K562 (cell line): ENCODE measurements around the gene CALHM1. TPM values are rescaled to one million over a fixed set of nuclear protein-coding genes. Genes with fewer than 3 reads are reported as not detected.

Experiments
- ATAC-seq: fragments of 200-7000 bp; cut with Tn5 transposase; 3 replicates; pipeline ENCODE4 v1.9.1; 2020; ENCODE audit warnings: moderate library complexity
- BruUV-seq: library from RNA; stranded (reverse); fragments of 400-500 nt; replicated peaks from 2 replicates; lab custom pipeline; 2021; lab: Mats Ljungman, UMichigan
- CTCF ChIA-PET: fragments of 300-600 bp; formaldehyde crosslinking; extraction: SDS; loops from one replicate; lab custom pipeline; 2021; ENCODE audit warnings: low intra/inter-chr PET ratio; lab: Yijun Ruan, JAX
- POLR2A ChIA-PET: fragments of 300-600, 350-650 bp; sonication (Branson Sonifier 250); formaldehyde crosslinking; extraction: SDS; loops from one replicate; lab custom pipeline; 2021; ENCODE audit warnings: antibody characterized with exemption, inconsistent platforms; lab: Yijun Ruan, JAX
- DNase-seq, 4 experiments: peaks; one replicate each; pipeline versions ENCODE4 v3.0.0 to v3.0.0-alpha.2; 2011 to 2018; ENCODE audit warnings: low spot score in 3 of 4, mixed read lengths in 3 of 4; ENCODE audit errors: extremely low read depth in 1 of 4
- FAIRE-seq: peaks from 2 replicates; lab custom pipeline; 2011; peaks lifted over from hg19 to GRCh38; lab: Jason Lieb, UNC
- H2AFZ ChIP-seq: 2 replicates; pipeline ENCODE4 v1.6.0; 2011; ENCODE audit warnings: low read depth, low read length, control low read depth, inconsistent platforms
- H3K27ac ChIP-seq: fragments of 200-600 bp; 3 replicates; pipeline ENCODE4 v1.8.0; 2011; ENCODE audit warnings: low read depth, mild to moderate bottlenecking, control low read depth, inconsistent platforms, low read length, moderate library complexity, mixed read lengths; ENCODE audit errors: extremely low read depth
- H3K27me3 ChIP-seq, 2 experiments: fragments of 300-600 bp in 1 of 2; 2 replicates in 1 of 2; 3 replicates in 1 of 2; pipeline versions ENCODE4 v1.6.0 to v1.8.0; 2011; ENCODE audit warnings: inconsistent platforms in 2 of 2, low read length in 2 of 2, mild to moderate bottlenecking in 1 of 2, mixed read lengths in 1 of 2, moderate library complexity in 1 of 2; ENCODE audit not compliant: control insufficient read depth in 2 of 2, insufficient read depth in 2 of 2
- H3K36me3 ChIP-seq: fragments of 300-600 bp; 3 replicates; pipeline ENCODE4 v1.8.0; 2011; ENCODE audit warnings: mild to moderate bottlenecking, low read length, inconsistent platforms; ENCODE audit not compliant: control insufficient read depth, insufficient read depth
- H3K4me1 ChIP-seq, 2 experiments: fragments of 200-600 bp in 1 of 2; replicated peaks in 1 of 2; 2 replicates in 1 of 2; 3 replicates in 1 of 2; pipeline versions ENCODE4 v1.5.1 to v1.8.0; 2011; ENCODE audit warnings: inconsistent platforms in 2 of 2, low read length in 2 of 2, mild to moderate bottlenecking in 1 of 2, mixed read lengths in 1 of 2, moderate library complexity in 1 of 2; ENCODE audit not compliant: control insufficient read depth in 2 of 2, insufficient read depth in 2 of 2
- H3K4me2 ChIP-seq: 2 replicates; pipeline ENCODE4 v1.6.1; 2011; ENCODE audit warnings: low read length, control low read depth, inconsistent platforms, mixed read lengths; ENCODE audit not compliant: insufficient read depth
- H3K4me3 ChIP-seq: fragments of 200-600 bp; sonication (generic), shearing (Covaris generic); 2 replicates; pipeline ENCODE4 v1.5.1; 2016; ENCODE audit warnings: control low read depth, inconsistent platforms
- H3K79me2 ChIP-seq: fragments of 200-600 bp; 3 replicates; pipeline ENCODE4 v1.8.0; 2011; ENCODE audit warnings: low read length, inconsistent platforms; ENCODE audit not compliant: control insufficient read depth, insufficient read depth
- H3K9ac ChIP-seq, 2 experiments: 2 replicates each; pipeline versions ENCODE4 v1.6.0 to v1.6.1; 2011; ENCODE audit warnings: low read depth in 2 of 2, low read length in 2 of 2, control low read depth in 1 of 2, inconsistent platforms in 1 of 2, mild to moderate bottlenecking in 1 of 2, mixed read lengths in 1 of 2; ENCODE audit not compliant: insufficient read depth in 1 of 2
- H3K9me1 ChIP-seq: one replicate; pipeline ENCODE4 v1.6.0; 2011; ENCODE audit warnings: inconsistent platforms, mild to moderate bottlenecking, low read length, moderate library complexity; ENCODE audit not compliant: control insufficient read depth, insufficient read depth
- H3K9me3 ChIP-seq: replicated peaks from 2 replicates; pipeline ENCODE4 v1.5.1; 2011; ENCODE audit warnings: low read depth, low read length, inconsistent platforms; ENCODE audit not compliant: control insufficient read depth, insufficient read depth
- H4K20me1 ChIP-seq: replicated peaks from 2 replicates; pipeline ENCODE4 v1.6.1; 2011; ENCODE audit warnings: low read length, inconsistent platforms, mixed read lengths; ENCODE audit not compliant: control insufficient read depth, insufficient read depth
- EHMT2 ChIP-seq: fragments of 450-650 bp; IDR thresholded peaks from 2 replicates; pipeline ENCODE4 v1.6.1; 2018; ENCODE audit warnings: antibody characterized with exemption
- GTF2A2 ChIP-seq: IDR thresholded peaks from 2 replicates; pipeline ENCODE4 v1.6.1; 2016; ENCODE audit warnings: mild to moderate bottlenecking, missing genetic modification characterization, missing compliant biosample characterization
- MCM7 ChIP-seq, 2 experiments: fragments of 450-650 bp; IDR thresholded peaks; 2 replicates each; pipeline ENCODE4 v1.6.1; 2016 to 2018
- NCOA4 ChIP-seq: fragments of 450-650 bp; IDR thresholded peaks from 2 replicates; pipeline ENCODE4 v1.6.1; 2018; ENCODE audit warnings: mild to moderate bottlenecking; ENCODE audit not compliant: partially characterized antibody
- RBBP5 ChIP-seq: fragments of 200-600 bp; sonication (generic); IDR thresholded peaks from 2 replicates; pipeline ENCODE4 v1.6.1; 2012; ENCODE audit warnings: borderline replicate concordance, mild to moderate bottlenecking, low read length, control low read depth, inconsistent platforms; ENCODE audit not compliant: insufficient read depth, poor library complexity, severe bottlenecking
- SPI1 ChIP-seq: IDR thresholded peaks from 2 replicates; pipeline ENCODE4 v1.6.1; 2011; ENCODE audit warnings: low read depth, low read length, control low read depth, borderline replicate concordance
- STAT5A ChIP-seq: IDR thresholded peaks from 2 replicates; pipeline ENCODE4 v1.6.1; 2012; ENCODE audit warnings: low read length, inconsistent platforms, borderline replicate concordance
- STAT5B ChIP-seq: fragments of 250-450 bp; sonication (Bioruptor Pico); IDR thresholded peaks from 2 replicates; pipeline ENCODE4 v1.8.0; 2021; ENCODE audit warnings: mild to moderate bottlenecking, inconsistent platforms
- TAF9B ChIP-seq: fragments of 450-650 bp; IDR thresholded peaks from 2 replicates; pipeline ENCODE4 v1.6.1; 2018; ENCODE audit warnings: mild to moderate bottlenecking; ENCODE audit not compliant: partially characterized antibody
- TGIF2 ChIP-seq: sonication (generic); formaldehyde crosslinking; IDR thresholded peaks from 2 replicates; pipeline ENCODE4 v1.8.1; 2022; ENCODE audit warnings: mild to moderate bottlenecking, missing genetic modification reagents, moderate library complexity
- XRCC5 ChIP-seq: fragments of 200-400 bp; formaldehyde crosslinking; IDR thresholded peaks from 2 replicates; pipeline ENCODE4 v1.6.1; 2017; ENCODE audit warnings: low read depth, mild to moderate bottlenecking, low read length
- ZNF316 ChIP-seq: fragments of 450-650 bp; IDR thresholded peaks from 2 replicates; pipeline ENCODE4 v1.6.1; 2016
- ZNF699 ChIP-seq: fragments of 250-450 bp; sonication (Bioruptor Pico); IDR thresholded peaks from 2 replicates; pipeline ENCODE4 v1.8.0; 2021; ENCODE audit warnings: mild to moderate bottlenecking, moderate library complexity; ENCODE audit not compliant: insufficient replicate concordance
- WGBS: fragments of 100-300 bp; shearing (Covaris generic); methylation state at CpG from one replicate; pipeline ENCODE4 v1.1.6; 2016; ENCODE audit warnings: low coverage, mixed read lengths; ENCODE audit not compliant: insufficient coverage; ENCODE audit errors: missing lambda C conversion rate; 5-methylcytosine and 5-hydroxymethylcytosine counted together
- in situ Hi-C: fragments of 300-500 bp; cut with MboI; formaldehyde crosslinking; loops from 4 replicates; pipeline ENCODE4 v1.15.0; 2018; ENCODE audit warnings: inconsistent platforms, mixed read lengths
- intact Hi-C: fragments of 100-400 bp; cut with micrococcal nuclease; formaldehyde crosslinking; loops from 2 replicates; pipeline ENCODE4 v1.14.2; 2022
- polyA plus RNA-seq, 8 experiments: library from polyadenylated mRNA; depleted of rRNA in 4 of 8; stranded (reverse) in 5 of 8; unstranded in 3 of 8; fragments of >200 nt; fragmentation: Nextera tagmentation in 2 of 8; fragmentation: Illumina TruSeq in 1 of 8; extraction: Ambion mirVana in 2 of 8; extraction: Trizol in 1 of 8; gene quantifications; 2 replicates each; pipeline versions ENCODE4 v1.2.1 to v1.2.3, GENCODE V29; 2011 to 2014; ENCODE audit warnings: inconsistent platforms in 1 of 8, missing spikeins in 1 of 8
- total RNA-seq, 7 experiments: library from RNA; depleted of rRNA in 6 of 7; stranded (reverse); fragments of >200 nt in 6 of 7; fragmentation: Illumina TruSeq in 2 of 7; extraction: Trizol in 2 of 7; gene quantifications; 2 replicates each; pipeline versions ENCODE4 v1.2.1 to v1.2.3, GENCODE V29; 2011 to 2021; ENCODE audit warnings: low replicate concordance in 1 of 7
- TF ChIP-seq, protein P1 (sequence below): fragments of 250-450 bp; sonication (Bioruptor Pico); IDR thresholded peaks from 2 replicates; pipeline ENCODE4 v1.5.0; 2021
- TF ChIP-seq, protein P2 (sequence below): IDR thresholded peaks from 3 replicates; pipeline ENCODE4 v1.6.1; 2011; ENCODE audit warnings: borderline replicate concordance, mild to moderate bottlenecking; ENCODE audit not compliant: insufficient read length, insufficient read depth
- TF ChIP-seq, protein P3 (sequence below): fragments of 450-650 bp; IDR thresholded peaks from 2 replicates; pipeline ENCODE4 v1.6.1; 2017; ENCODE audit warnings: antibody characterized with exemption, mild to moderate bottlenecking

Gene CALHM1
- total and polyA plus RNA-seq, 9 of the 15 experiments (the other 6 are each of a cell fraction or from before 2014, with no cell fraction given): 0.03 TPM; not detected in 8

DNA sequence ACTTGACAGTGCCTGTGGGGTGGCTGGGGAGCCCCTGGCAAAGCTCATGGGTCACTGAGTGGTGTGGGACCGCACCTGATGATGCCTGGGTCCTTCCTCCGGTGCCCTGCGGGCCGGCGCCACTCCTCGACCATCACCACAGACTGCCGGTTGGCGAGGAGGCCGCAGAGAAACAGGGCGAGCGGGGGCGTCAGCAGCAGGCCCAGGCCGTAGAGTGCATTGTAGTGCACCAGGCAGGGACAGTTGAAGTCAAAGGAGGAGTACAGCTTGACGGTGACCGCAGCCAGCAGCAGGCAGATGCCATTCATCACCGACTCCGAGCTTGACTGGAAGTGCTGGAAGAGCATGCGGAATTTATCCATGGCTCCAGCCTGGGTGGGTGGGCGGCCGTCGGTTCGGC lies 20.0 kb upstream of the CALHM1 start (continued):
- TF ChIP-seq STAT5A (no peak), TGIF2 (CRISPR knock-in tag) (no peak), EHMT2 (no peak), RBBP5 (no peak), ZNF699 (CRISPR knock-in tag) (no peak), STAT5B (CRISPR knock-in tag) (no peak)
- TF ChIP-seq, protein P1, sequence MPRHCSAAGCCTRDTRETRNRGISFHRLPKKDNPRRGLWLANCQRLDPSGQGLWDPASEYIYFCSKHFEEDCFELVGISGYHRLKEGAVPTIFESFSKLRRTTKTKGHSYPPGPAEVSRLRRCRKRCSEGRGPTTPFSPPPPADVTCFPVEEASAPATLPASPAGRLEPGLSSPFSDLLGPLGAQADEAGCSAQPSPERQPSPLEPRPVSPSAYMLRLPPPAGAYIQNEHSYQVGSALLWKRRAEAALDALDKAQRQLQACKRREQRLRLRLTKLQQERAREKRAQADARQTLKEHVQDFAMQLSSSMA: no peak

DNA sequence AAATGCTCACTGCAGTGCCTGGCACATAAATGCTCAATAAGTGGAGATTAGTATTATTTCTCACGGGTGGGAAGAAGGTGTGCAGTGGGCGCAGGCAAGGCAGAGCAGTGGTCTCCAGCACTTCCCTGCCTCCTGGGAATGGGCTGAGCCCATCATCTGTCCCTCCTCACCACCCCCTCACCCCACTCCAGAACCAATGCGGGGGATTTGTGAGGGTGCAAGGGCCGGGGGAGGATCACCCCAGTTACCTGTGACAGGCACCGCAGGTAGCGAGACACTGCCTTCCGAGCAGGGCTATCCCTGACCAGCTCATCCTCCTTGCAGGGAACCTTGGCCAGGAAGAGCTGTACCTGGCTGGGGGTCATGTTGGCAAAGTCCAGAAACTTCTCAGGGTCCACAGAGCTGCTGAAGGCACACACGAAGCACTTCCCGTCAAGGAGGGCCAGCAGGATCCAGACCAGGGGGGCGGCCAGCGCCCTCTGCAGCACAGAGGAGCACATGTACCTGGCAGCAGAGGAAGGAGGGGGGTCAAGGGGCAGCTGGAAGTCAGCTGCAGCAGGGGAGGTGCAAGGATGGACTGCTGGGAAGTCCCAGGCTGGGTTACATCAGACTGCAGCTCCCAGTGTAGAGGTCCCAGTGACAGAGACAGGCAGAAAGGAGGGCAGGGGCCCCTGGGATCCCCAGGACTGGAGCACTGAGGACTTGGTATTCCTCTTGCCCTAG lies 17.5 kb upstream of the CALHM1 start:
- H3K4me3 ChIP-seq: no peak overlapping the region
- intact Hi-C loops (no loop called here), in situ Hi-C loops (loop anchor here (5.0 kb wide), 1 partner anchor 64 kb away; no protein-coding TSS in a partner anchor)
- no peaks in the 10 kb centered on the region for H3K27me3 ChIP-seq
- FAIRE-seq (no peak), DNase-seq (peak; percentile 36 to 52 (median 44)), ATAC-seq (peak; percentile 91)
- H2AFZ ChIP-seq: no peak overlapping the region
- 39% methylated on average over 9 of the region's 11 CpGs for WGBS
- H3K4me1 ChIP-seq: peaks cover 6 to 22% of the 10 kb centered on the region in 2 experiments; a peak in 3 of 5 replicates
- no TSS peak for BruUV-seq
- ChIA-PET CTCF (no interaction called here), POLR2A (interaction anchor here (0.6 to 0.7 kb wide), 3 partner anchors 13 to 144 kb away, joined by 3 read pairs; no protein-coding TSS in a partner anchor)
- no peaks in the 10 kb centered on the region for H4K20me1 ChIP-seq
- no peaks in the 10 kb centered on the region for H3K36me3 ChIP-seq
- no peaks in the 10 kb centered on the region for H3K9me3 ChIP-seq
- H3K4me2 ChIP-seq: no peak overlapping the region
- H3K27ac ChIP-seq: no peak overlapping the region
- H3K79me2 ChIP-seq: no peaks in the 10 kb centered on the region
- H3K9ac ChIP-seq: peak overlapping the region in 1 of 2 experiments; percentile 43; a peak in 2 of 4 replicates
- H3K9me1 ChIP-seq: no peaks in the 10 kb centered on the region
- TF ChIP-seq, protein P2, sequence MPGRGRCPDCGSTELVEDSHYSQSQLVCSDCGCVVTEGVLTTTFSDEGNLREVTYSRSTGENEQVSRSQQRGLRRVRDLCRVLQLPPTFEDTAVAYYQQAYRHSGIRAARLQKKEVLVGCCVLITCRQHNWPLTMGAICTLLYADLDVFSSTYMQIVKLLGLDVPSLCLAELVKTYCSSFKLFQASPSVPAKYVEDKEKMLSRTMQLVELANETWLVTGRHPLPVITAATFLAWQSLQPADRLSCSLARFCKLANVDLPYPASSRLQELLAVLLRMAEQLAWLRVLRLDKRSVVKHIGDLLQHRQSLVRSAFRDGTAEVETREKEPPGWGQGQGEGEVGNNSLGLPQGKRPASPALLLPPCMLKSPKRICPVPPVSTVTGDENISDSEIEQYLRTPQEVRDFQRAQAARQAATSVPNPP: no peak
- no peak for TF ChIP-seq XRCC5
- TF ChIP-seq ZNF316: no peak
- TF ChIP-seq GTF2A2 (tag): no peak
- TF ChIP-seq NCOA4: no peak
- TF ChIP-seq MCM7 (IDR thresholded peaks at IDR 0.05): no peak
- TF ChIP-seq, protein P3, sequence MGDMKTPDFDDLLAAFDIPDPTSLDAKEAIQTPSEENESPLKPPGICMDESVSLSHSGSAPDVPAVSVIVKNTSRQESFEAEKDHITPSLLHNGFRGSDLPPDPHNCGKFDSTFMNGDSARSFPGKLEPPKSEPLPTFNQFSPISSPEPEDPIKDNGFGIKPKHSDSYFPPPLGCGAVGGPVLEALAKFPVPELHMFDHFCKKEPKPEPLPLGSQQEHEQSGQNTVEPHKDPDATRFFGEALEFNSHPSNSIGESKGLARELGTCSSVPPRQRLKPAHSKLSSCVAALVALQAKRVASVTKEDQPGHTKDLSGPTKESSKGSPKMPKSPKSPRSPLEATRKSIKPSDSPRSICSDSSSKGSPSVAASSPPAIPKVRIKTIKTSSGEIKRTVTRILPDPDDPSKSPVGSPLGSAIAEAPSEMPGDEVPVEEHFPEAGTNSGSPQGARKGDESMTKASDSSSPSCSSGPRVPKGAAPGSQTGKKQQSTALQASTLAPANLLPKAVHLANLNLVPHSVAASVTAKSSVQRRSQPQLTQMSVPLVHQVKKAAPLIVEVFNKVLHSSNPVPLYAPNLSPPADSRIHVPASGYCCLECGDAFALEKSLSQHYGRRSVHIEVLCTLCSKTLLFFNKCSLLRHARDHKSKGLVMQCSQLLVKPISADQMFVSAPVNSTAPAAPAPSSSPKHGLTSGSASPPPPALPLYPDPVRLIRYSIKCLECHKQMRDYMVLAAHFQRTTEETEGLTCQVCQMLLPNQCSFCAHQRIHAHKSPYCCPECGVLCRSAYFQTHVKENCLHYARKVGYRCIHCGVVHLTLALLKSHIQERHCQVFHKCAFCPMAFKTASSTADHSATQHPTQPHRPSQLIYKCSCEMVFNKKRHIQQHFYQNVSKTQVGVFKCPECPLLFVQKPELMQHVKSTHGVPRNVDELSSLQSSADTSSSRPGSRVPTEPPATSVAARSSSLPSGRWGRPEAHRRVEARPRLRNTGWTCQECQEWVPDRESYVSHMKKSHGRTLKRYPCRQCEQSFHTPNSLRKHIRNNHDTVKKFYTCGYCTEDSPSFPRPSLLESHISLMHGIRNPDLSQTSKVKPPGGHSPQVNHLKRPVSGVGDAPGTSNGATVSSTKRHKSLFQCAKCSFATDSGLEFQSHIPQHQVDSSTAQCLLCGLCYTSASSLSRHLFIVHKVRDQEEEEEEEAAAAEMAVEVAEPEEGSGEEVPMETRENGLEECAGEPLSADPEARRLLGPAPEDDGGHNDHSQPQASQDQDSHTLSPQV: no peak
- TF ChIP-seq SPI1: 0 out of 2 replicates have a peak, but pooled peaks have one; percentile 12
- no peak for TF ChIP-seq TAF9B
